HG03045 (cell line): ENCODE data around the gene TMEM18.
"Not testable (repeated sequence)": the region's sequence is repeated elsewhere in the genome, so short reads cannot be mapped to it uniquely, and the experiment has no call there.

ENCODE experiments used
- ATAC-seq: cut with Tn5 transposase; IDR thresholded peaks from one replicate; pipeline ENCODE4 v1.9.1; 2021; ENCODE audit warnings: mild to moderate bottlenecking, moderate library complexity; ENCODE audit not compliant: unreplicated experiment

Gene TMEM18

DNA sequence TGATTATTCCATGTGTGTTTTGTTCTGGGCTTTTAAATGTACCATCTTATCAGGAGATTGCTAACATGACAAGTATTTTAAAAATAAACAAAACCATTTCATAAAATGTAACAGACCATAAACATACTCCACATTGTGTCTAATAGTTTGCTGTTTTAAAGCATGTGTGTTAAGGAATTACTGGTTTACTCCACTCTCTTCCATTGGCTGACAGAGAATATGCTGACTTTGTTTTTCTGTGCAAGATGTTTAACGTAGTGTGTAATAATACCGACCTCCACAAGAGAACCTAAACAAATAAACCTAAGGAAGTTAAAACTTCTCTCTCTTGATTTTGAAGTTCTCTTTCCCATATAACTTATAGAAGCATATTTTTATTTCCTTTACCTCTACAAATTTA, 17.0 kb upstream of the TMEM18 start:
- ATAC-seq, result no peak

DNA sequence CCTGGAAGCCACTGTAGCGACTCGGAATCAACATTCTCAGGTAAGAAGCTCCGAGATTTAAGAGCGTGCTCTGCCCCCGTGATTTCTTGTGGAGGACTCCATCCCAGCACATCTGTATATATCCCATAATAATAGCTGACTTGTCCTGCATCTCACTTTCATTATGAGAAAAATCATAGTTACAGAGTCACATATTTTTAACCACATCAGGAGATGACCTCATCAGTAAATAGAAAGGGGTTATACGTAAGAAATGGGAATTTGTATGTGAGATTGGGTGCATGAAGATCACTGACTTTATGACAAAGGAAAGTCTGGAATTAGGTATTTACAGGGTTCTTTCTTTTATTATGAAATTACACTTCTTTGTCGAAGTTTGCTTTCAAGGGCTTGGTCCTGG, 16.4 kb upstream of the TMEM18 start:
- no peak for ATAC-seq

DNA sequence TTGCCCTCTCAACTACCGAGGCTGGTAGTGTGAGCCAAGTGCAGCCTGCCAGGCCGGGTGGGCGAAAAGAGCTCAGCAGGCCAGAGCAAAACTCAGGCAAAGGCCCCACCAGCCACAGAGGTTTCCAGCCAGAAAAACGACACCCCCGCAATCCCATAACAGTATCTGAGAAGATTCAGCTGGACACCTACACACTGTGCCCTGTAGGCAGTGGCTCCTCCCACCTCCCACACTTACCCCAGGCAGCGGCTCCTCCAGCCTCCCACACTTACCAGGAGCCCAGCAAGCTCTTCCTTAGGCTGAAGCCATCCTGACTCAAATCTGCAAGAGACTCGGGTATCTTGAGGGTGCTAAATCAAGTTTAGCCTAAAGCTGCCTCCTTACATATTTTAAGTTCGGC, 15.6 kb upstream of the TMEM18 start:
- no peak for ATAC-seq

DNA sequence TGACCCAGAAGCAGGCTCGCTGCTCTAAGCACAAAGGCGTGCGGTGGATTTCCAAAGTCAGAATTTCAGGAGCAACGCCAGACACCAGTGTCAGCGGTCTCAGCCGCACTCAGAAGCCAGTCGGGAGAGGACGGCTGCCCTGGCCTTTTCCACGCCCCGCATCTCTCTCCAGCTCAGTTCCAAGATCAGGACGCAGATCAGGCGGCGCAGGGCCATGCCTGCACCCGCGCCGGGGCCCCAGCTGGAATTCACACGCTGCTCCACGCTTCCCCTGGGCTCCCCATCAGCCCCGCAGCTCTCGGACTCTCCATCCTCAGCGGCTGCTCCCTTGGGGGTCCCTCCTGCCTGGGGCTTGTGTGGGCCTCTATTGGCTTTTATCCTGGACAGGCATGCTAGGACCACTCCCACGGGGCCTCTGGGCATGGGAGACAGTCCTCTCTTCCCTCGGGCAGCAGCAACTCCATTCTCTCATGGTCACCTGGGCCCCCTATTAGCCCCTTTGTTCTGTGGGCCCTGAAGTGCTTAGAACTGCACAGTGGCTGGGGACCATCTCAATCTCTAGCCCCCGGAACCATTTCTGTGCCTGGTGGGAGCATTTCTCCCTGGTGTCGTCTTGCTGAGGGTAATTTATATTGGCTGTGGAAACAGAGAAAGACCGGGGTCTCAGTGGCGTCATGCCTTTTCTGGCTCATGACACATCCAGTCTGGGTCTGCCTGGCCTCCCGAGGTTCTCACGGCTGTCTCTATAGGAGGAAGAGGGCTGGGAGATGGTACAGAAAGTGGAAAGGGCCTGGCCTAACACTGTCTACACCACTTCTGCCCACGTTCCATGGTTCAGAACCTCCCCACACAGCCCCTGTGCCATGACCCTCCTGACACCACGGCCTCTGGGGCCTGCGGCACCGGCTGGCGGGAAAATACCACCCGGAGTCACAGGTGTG, 14.9 kb upstream of the TMEM18 start:
- ATAC-seq, result no peak

DNA sequence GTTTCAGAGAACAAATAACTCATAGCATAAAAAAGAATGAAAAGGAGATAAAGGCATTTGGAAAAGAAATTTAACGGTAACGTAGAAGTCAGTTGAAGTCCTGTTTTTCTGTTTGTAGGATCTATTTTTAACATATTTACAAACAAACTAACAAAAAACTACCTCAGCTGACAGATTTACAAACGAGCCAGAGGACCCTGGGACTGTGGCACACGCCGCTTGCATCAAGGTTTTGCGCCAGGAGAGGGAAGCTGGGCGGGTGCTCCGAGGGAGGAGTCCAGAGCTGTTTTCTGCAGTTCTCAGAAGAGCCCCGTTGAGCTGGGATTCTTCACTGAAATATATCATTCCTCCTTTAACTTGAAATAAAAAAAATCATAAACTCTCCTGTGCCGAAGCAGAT, 13.6 kb upstream of the TMEM18 start:
- ATAC-seq, result no peak

DNA sequence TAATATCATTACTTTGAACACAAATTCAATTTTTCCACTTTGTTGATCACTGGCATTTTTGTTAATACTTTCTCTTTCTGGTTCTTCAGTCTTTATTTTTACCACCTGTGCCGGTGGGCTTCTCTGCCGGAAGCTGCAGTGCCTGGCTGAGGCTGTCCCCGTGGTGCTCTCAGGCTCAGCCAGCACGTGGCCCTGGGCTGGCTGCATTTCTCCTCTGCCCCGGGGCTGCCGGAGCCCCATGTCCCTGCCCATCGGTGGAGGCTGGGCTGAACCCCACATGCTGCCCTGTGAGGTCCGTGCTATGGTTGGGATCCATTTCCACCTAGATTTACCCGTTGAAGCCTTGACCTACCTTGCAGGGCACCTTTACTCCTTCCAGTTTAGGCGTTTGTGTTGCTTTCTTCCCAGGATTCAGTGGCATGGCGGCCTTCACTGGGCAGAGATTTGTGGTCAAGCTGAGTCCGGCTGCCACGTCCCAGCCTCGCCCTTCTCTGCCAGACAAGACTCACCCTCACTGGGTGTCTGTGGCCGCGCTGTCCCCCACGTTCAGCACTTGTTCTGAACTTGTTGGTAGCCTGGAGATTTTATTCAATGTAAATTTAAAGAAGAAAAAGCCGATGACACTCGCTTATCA, 12.8 kb upstream of the TMEM18 start:
- ATAC-seq, result no peak

DNA sequence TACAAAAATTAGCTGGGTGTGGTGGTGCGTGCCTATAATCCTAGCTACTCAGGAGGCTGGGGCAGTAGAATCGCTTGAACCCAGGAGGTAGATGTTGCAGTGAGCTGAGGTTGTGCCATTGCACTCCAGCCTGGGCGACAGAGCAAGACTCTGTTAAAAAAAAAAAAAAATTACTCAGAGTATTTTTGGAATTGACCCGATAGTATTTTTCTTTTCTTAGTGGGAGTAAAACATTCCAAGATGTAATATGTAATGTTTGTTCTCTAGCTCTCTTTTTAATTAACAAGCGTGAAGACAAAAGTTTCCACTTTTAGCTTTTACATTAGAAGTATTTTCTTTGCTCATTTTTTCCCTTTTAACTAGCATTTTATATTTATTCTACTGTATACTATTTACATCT, 12.0 kb upstream of the TMEM18 start:
- no peak for ATAC-seq

DNA sequence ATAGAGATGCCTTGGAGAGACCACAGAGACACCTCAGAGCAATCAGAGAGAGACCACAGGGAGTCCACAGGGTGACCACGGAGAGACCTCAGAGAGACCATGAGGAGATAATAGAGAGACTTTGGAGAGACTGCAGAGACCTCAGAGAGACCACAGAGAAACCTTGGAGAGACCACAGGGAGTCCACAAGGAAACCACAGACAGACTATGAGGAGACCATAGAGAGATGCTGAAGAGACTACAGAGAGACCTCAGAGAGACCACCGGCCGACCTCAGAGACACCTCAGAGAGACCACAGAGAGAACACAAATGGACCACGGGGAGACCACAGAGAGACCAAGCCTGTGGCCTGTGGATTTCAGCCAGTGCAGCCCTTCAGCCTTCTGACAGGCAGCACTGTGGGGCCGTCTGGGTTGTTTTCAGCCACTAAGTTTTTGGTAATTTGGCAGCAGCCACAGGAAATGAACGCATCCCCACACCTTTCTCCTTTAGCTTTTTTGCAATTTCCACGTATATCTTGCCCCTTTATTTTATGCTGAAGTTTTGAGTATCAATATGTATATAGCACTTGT, 11.4 kb upstream of the TMEM18 start:
- no peak for ATAC-seq

DNA sequence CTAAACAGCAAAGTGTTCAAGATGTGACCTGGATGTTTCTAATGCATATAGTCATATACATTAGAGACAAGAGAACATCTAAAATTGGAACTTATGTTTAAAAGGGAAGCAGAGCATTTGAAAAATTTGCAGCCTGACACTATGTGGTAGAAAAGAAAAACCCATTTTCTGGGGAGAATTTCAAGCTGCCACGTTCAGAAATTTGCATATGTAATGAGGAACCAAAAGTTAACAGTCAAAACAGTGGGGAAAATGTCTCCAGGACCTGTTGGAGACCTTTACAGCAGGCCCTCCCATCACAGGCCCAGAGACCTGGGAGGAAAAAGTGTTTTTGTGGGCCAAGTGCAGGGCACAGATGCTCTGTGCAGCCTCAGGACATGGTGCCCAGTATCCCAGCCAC, 8.2 kb upstream of the TMEM18 start:
- no peak for ATAC-seq

DNA sequence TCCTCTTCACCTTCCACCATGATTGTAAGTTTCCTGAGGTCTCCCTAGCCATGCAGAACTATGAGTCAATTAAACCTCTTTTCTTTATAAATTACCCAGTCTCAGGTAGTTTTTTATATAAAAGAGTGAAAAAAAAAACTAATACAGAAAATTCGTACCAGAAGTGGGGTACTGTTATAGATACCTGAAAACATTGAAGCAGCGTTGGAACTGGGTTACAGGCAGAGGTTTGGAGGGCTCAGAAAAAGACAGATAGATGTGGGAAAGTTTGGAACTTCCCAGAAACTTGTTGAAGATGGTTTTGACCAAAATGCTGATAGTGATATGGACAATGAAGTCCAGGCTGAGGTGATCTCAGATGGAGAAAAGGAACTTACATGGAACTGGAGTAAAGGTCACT, 7.7 kb upstream of the TMEM18 start:
- not testable (repeated sequence) for ATAC-seq

DNA sequence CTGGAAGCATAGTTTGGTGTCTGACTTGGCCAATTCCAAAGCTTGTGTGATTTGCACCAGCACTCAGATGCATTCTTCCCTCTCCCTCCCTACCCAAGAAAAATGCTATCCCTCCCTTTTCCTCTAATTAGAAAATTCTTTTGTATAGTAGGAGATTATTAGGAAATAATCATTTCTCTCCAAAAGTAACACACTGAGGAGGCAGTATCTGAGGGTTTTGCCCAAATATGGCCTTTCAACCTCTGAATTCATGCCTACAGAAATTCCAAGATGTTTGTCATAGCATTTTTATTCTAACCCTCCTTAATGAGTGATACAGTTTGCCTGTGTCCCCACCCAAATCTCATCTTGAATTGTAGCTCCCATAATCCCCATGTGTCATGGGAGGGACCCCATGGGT, 5.0 kb upstream of the TMEM18 start:
- no peak for ATAC-seq

DNA sequence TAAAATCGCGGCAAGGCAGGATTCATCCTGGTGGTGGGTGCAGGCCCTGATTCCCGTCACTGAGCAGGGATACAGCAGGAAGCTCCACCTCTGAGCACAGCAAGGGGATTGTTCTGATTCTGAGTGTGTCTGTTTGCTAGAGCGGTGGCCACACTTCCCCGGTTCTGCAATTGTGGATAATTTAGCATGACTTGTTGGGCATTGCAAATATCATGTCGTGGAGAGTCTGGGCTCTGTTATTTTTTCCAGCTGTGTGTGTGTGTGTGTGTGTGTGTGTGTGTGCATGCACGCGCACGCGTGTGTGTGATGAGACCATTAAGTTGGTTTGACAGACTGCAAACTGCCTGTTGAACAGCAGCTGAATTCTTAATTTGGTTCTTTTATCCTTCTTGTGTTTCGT, 4.1 kb upstream of the TMEM18 start:
- no peak for ATAC-seq

DNA sequence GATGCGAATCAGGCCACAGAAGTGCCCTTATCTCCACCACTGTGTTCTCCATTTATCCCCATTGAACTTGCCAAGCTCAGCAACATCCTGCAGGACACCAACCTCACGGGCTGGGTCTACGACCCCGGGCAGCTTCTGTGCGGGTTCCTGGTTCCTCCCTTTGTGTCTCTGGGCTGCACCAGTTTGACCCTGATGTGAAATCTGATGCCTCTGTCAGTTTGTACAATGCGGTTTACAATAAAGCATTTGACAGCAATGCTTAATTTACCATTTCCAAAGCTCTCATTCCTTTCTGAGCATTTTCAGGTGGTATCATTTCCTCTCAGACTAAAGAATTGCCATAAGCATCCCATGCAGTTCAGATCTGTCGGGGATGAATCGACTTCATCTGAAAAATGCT, 3.3 kb upstream of the TMEM18 start:
- ATAC-seq, result no peak

DNA sequence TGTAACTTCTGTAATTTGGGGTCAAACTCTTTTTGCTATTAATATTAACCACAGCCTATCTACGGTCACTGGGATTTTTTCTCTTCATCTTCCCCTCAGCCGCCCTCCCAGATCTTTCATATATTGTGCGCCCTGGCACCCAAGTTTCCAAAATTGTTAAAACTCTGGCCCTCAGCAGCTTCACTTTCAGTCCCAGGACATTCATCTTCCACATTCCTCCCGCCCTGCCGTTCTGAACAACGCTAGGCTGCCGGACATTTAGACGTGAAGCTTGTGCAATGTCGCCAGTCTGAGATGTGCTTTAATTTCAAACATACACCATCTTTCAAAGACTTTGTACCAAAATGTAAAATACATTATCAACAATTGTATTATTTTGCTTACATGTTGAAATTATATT, 1.8 kb upstream of the TMEM18 start:
- ATAC-seq, result no peak

DNA sequence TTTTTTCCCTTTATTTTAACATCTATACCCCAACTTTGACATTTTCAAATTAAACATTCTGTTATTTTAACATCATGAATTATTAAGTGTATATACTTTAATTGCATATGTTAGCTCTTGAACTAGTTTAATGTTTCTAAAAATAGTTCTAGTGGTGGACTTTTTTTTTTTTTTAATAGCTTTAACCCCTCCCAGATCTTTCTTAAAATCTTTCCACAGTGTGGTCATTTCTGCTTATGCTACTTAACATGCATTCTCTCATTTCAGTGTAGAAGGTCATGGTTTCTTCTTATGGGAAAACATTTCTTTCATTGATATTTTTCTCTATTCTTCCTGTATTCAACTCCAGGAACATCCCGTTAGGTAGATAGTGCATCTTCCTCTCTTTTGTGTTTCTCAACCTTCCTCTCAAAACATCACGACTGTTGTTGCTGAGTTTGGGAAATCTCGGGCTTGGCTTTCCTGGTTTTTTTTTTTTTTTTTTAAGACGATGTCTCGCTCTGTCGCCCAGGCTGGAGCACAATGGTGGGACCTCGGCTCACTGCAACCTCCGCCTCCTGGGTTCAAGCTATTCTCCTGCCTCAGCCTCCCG, 849 bp upstream of the TMEM18 start:
- ATAC-seq, result no peak

DNA sequence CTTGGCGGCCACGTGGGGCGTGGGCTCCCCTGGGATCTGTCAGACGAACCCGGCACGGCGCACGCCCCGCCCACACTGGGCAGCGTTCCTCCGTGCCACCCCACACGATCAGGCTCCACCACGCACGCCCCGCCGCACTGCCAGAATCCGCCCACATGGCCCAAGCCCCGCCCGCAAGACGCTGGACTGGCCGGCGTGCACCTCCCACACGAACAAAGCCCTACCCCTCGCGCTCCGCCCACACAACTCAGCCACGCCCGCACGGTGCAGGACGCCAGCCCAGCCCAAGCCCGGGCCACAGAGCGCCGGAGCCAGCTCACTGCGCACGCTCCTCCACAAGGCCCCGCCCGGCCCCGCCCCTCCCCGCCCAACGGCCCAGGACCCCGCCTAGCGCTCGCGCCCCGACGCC, 555 bp downstream of the TMEM18 start:
- ATAC-seq, result peak; percentile 86

DNA sequence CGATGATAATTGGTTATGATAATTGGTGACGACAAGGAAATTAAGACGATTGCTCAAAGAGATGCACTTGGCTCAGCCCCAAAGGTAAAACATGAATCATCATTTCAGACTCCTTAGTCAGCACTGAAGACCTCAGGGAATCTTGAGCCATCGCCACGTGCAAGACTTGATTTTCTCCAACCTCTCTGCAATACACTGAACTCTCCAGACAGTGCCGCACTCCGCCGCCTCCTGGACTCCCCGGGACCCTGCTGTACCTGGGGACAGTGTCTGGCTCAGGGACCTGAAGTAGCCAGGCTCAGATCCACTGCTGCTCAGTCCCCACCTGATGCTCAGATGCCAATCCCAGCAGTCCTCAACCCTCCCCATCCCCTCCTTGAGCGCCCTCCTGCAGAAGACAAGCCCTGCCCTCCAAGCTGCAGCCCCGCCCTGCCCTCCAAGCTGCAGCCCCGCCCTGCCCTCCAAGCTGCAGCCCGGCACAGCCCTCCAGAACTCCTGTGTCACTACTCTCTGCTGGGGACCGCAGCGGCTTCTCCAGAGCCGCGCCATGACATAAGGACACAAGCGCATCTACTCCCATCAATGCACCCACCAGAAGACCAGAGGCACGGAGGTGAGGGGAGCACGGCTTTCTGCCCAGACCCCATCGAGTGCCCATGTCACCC, 1.1 kb downstream of the TMEM18 start:
- ATAC-seq, result peak; percentile 15

DNA sequence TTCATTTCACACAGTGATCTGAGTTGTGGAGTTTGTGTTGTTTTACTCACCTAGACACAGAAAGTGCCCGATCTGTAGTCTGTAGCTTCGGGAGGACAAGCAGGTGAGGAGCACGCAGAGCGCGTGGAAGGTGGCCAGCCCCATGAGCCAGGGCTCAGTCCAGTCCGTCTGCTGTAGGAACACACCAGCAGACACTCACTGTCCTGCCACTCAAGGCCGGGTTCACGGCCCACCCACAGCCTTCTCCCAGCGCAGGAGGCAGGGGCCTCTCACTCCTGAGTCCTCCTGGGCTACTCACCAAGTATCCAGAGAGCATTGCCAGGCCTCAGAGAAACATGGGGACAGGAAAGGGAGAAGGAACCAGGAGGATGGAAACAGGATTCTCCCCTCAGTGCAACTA, 1.7 kb downstream of the TMEM18 start:
- ATAC-seq, result no peak

DNA sequence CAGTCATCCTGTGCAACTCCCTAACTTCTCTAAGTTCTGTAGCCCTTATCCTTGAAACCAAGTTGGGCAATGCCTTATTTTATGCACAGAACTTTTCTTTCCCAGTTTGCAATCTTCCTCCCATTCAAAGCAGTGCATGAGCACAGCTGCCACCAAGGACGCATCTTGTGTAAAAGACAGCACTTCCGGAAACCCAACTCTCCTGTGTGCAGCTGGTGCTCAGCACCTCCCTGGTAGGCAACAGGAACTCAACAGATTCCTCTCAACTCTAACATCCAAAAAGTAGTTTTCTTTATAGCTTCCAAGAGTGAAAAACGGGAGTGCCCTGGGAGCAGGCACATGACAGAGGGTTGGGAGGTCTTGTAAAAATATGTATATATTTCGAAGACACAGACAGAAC, 2.2 kb downstream of the TMEM18 start:
- no peak for ATAC-seq

DNA sequence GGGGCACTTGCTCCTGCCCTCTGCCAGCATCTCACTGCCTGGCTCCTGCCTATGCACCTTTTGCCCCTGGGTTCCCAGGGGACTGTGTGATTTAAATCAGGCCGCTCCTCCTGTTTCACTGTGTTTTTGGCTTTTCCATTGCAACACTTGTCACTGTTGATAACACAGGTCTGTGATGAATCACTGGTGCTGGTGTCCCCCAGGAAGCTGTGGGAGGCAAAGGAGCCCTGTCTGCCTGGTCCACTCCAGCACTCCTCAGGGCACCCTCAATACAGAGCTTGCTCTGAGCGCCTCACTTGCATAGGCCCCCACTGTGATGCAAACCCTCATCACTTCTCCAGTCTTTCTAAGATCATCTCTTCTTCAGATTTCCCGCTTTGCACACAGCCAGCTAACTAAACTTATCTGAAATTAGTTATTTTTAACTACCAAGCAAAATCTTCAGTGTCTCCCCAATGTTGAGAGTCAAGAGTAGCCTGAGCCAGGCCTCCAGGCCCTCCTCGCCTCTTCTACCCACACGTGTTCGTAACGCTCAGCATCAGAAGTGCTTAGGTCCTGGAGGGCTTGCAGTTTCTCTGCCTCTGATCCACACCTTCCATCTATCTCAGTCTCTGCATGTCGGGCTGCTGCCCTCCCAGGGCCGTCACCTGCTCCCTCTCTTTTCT, 2.8 kb downstream of the TMEM18 start:
- no peak for ATAC-seq
